Measurements from ENCODE around the gene SRP9.
"Not testable (repeated sequence)": the region's sequence is repeated elsewhere in the genome, so short reads cannot be mapped to it uniquely, and the experiment has no call there.

The SRP9 gene

GRCh38 chr1:225835856-225836255, 58.2 kb downstream of the SRP9 start:
- DNase-seq (ENCODE audit: extremely low read depth in 1 of 2, low read depth in 1 of 2): no peak

GRCh38 chr1:225836296-225836695, 58.7 kb downstream of the SRP9 start:
- DNase-seq (ENCODE audit: extremely low read depth in 1 of 2, low read depth in 1 of 2): not testable (repeated sequence)

- DNase-seq (ENCODE audit: extremely low read depth in 1 of 2, low read depth in 1 of 2): no peak
Observed at GRCh38 chr1:225838793-225839192, 61.2 kb downstream of the SRP9 start.
